GM12878 (cell line): ENCODE results near the gene TMEM256. TPM values are rescaled to one million over a fixed set of nuclear protein-coding genes. Genes with fewer than 3 reads are reported as not detected.

Source experiments
- ATAC-seq: fragments of 200-7000 bp; cut with Tn5 transposase; 3 replicates; pipeline ENCODE4 v1.9.1; 2020; ENCODE audit warnings: mild to moderate bottlenecking, moderate library complexity
- BruUV-seq: library from RNA; stranded (reverse); fragments of 400-500 nt; replicated peaks from 2 replicates; lab custom pipeline; 2021; lab: Mats Ljungman, UMichigan
- CTCF ChIA-PET: fragments of 300-600 bp; sonication (Branson Sonifier 250); formaldehyde crosslinking; extraction: SDS; loops from one replicate; lab custom pipeline; 2021; ENCODE audit warnings: inconsistent platforms; lab: Yijun Ruan, JAX
- POLR2A ChIA-PET: fragments of 350-600 bp; formaldehyde crosslinking; extraction: SDS; loops from one replicate; lab custom pipeline; 2021; ENCODE audit warnings: inconsistent platforms; lab: Charles Lee
- RAD21 ChIA-PET: fragments of 300-600 bp; sonication (Branson Sonifier 250); formaldehyde crosslinking; loops from one replicate; lab custom pipeline; 2023; ENCODE audit warnings: antibody characterized with exemption; ENCODE audit not compliant: unreplicated experiment; lab: Charles Lee
- SMC1A ChIA-PET: fragments of 300-600 bp; sonication (Branson Sonifier 250); formaldehyde crosslinking; loops from one replicate; lab custom pipeline; 2023; ENCODE audit not compliant: unreplicated experiment, uncharacterized antibody; lab: Charles Lee
- DNase-seq: peaks from one replicate; pipeline ENCODE4 v3.0.0-alpha.2; 2011; ENCODE audit warnings: low read depth, low spot score
- FAIRE-seq: peaks from 3 replicates; lab custom pipeline; 2011; peaks lifted over from hg19 to GRCh38; lab: Jason Lieb, UNC
- H2AFZ ChIP-seq: 2 replicates; pipeline ENCODE4 v1.6.0; 2011; ENCODE audit warnings: low read depth, low read length, control low read depth; ENCODE audit not compliant: control insufficient read depth
- H3K27ac ChIP-seq: 2 replicates; pipeline ENCODE4 v1.5.1; 2011; ENCODE audit warnings: control low read depth; ENCODE audit not compliant: control insufficient read depth, insufficient read depth
- H3K27me3 ChIP-seq, 2 experiments: replicated peaks in 1 of 2; 2 replicates each; pipeline versions ENCODE4 v1.6.0 to v1.6.1; 2011; ENCODE audit warnings: low read length in 1 of 2; ENCODE audit not compliant: control insufficient read depth in 2 of 2, insufficient read depth in 2 of 2
- H3K36me3 ChIP-seq, 2 experiments: 2 replicates each; pipeline ENCODE4 v1.5.1; 2011; ENCODE audit warnings: low read length in 1 of 2; ENCODE audit not compliant: control insufficient read depth in 2 of 2, insufficient read depth in 2 of 2
- H3K4me1 ChIP-seq: 2 replicates; pipeline ENCODE4 v1.6.1; 2011; ENCODE audit warnings: mild to moderate bottlenecking, low read length, moderate library complexity, mixed read lengths; ENCODE audit not compliant: control insufficient read depth, insufficient read depth
- H3K4me2 ChIP-seq: 2 replicates; pipeline ENCODE4 v1.6.0; 2011; ENCODE audit warnings: control low read depth; ENCODE audit not compliant: control insufficient read depth, insufficient read depth
- H3K4me3 ChIP-seq: fragments of 200-600 bp; sonication (generic); 2 replicates; pipeline ENCODE4 v1.5.1; 2016
- H3K79me2 ChIP-seq: 2 replicates; pipeline ENCODE4 v1.6.0; 2011; ENCODE audit warnings: low read length; ENCODE audit not compliant: control insufficient read depth, insufficient read depth
- H3K9ac ChIP-seq: 2 replicates; pipeline ENCODE4 v1.8.0; 2011; ENCODE audit warnings: low read length, control low read depth, mixed read lengths; ENCODE audit not compliant: control insufficient read depth, insufficient read depth
- H3K9me3 ChIP-seq: replicated peaks from 3 replicates; pipeline ENCODE4 v1.5.1; 2011; ENCODE audit warnings: mild to moderate bottlenecking, low read length; ENCODE audit not compliant: control insufficient read depth, insufficient read depth
- H4K20me1 ChIP-seq: 2 replicates; pipeline ENCODE4 v1.6.0; 2011; ENCODE audit not compliant: control insufficient read depth, insufficient read depth
- ASH2L ChIP-seq: fragments of 300-600, 200-600 bp; sonication (generic); IDR thresholded peaks from 2 replicates; pipeline ENCODE4 v1.6.1; 2017; ENCODE audit warnings: low read depth, mild to moderate bottlenecking, borderline replicate concordance
- ETV6 ChIP-seq, 2 experiments: fragments of 450-650 bp in 1 of 2; IDR thresholded peaks in 1 of 2; conservative IDR thresholded peaks in 1 of 2; 2 replicates each; pipeline ENCODE4 v1.6.1; 2014; ENCODE audit warnings: antibody characterized with exemption in 1 of 2, borderline replicate concordance in 1 of 2, low read depth in 1 of 2, mild to moderate bottlenecking in 1 of 2, moderate library complexity in 1 of 2
- IKZF1 ChIP-seq: fragments of 450-650 bp; conservative IDR thresholded peaks from 2 replicates; pipeline ENCODE4 v1.6.1; 2017; ENCODE audit warnings: antibody characterized with exemption, mild to moderate bottlenecking
- IRF4 ChIP-seq: IDR thresholded peaks from 2 replicates; pipeline ENCODE4 v1.6.1; 2011; ENCODE audit warnings: low read depth, low read length
- JUND ChIP-seq: IDR thresholded peaks from 2 replicates; pipeline ENCODE4 v1.6.1; 2012; ENCODE audit warnings: low read depth, mild to moderate bottlenecking, low read length, improper control_type of control experiment, moderate library complexity
- LARP7 ChIP-seq: fragments of 450-650 bp; IDR thresholded peaks from 2 replicates; pipeline ENCODE4 v1.6.1; 2017; ENCODE audit warnings: mild to moderate bottlenecking
- MYC ChIP-seq: IDR thresholded peaks from 2 replicates; pipeline ENCODE4 v1.6.1; 2011; ENCODE audit warnings: mild to moderate bottlenecking, low read length, moderate library complexity, inconsistent platforms; ENCODE audit not compliant: insufficient read depth, insufficient replicate concordance, insufficient read length, severe bottlenecking
- POLR2AphosphoS5 ChIP-seq: IDR thresholded peaks from 2 replicates; pipeline ENCODE4 v1.6.1; 2011; ENCODE audit warnings: mild to moderate bottlenecking, low read length, inconsistent platforms
- RB1 ChIP-seq: fragments of 450-650 bp; formaldehyde crosslinking; IDR thresholded peaks from 2 replicates; pipeline ENCODE4 v1.6.1; 2017; ENCODE audit warnings: mild to moderate bottlenecking, borderline replicate concordance
- SMAD5 ChIP-seq: IDR thresholded peaks from 2 replicates; pipeline ENCODE4 v1.6.1; 2016; ENCODE audit warnings: antibody characterized with exemption, low read depth
- ZBED1 ChIP-seq: IDR thresholded peaks from 2 replicates; pipeline ENCODE4 v1.6.1; 2016; ENCODE audit warnings: borderline replicate concordance
- ZSCAN29 ChIP-seq: fragments of 450-650 bp; IDR thresholded peaks from 2 replicates; pipeline ENCODE4 v1.6.1; 2017; ENCODE audit warnings: mild to moderate bottlenecking, moderate library complexity
- WGBS: methylation state at CpG from one replicate; pipeline ENCODE4 v1.1.6; 2016; ENCODE audit warnings: low lambda C conversion rate; ENCODE audit not compliant: insufficient replicate concordance, insufficient coverage; ENCODE audit errors: missing lambda C conversion rate; 5-methylcytosine and 5-hydroxymethylcytosine counted together
- in situ Hi-C: fragments of 300-500 bp; cut with MboI; formaldehyde crosslinking; loops from 9 replicates; pipeline ENCODE4 v1.14.3; 2018; ENCODE audit warnings: mixed read lengths
- intact Hi-C: fragments of 100-400 bp; cut with micrococcal nuclease; formaldehyde crosslinking; loops from one replicate; pipeline ENCODE4 v1.14.2; 2022; ENCODE audit not compliant: unreplicated experiment
- polyA plus RNA-seq, 11 experiments: library from polyadenylated mRNA; depleted of rRNA in 4 of 11; unstranded in 6 of 11; stranded (reverse) in 5 of 11; fragments of >200 nt; fragmentation: Nextera tagmentation in 4 of 11; fragmentation: Illumina TruSeq in 1 of 11; extraction: Ambion mirVana in 4 of 11; extraction: Trizol in 1 of 11; gene quantifications; 1 replicate in 1 of 11; 2 replicates in 10 of 11; pipeline versions ENCODE4 v1.2.1 to v1.2.3, GENCODE V29; 2011 to 2016; ENCODE audit warnings: inconsistent platforms in 2 of 11, missing spikeins in 2 of 11, low read depth in 1 of 11
- total RNA-seq, 4 experiments: library from RNA; depleted of rRNA in 3 of 4; stranded (reverse); fragments of >200 nt in 3 of 4; fragmentation: Illumina TruSeq in 1 of 4; extraction: Trizol in 1 of 4; gene quantifications; 2 replicates each; pipeline versions ENCODE4 v1.2.1 to v1.2.3, GENCODE V29; 2013 to 2021
- TF ChIP-seq, protein P1 (sequence below): fragments of 150-350 bp; IDR thresholded peaks from 2 replicates; pipeline ENCODE4 v1.6.1; 2014; ENCODE audit warnings: mild to moderate bottlenecking, low read depth, low read length
- TF ChIP-seq, protein P2 (sequence below): fragments of 150-350 bp; IDR thresholded peaks from 2 replicates; pipeline ENCODE4 v1.6.1; 2016; ENCODE audit warnings: low read depth, low read length

Gene TMEM256
- total and polyA plus RNA-seq, 10 of the 15 experiments (the other 5 are each of a cell fraction or from before 2014, with no cell fraction given): 57.3 to 342 (median 95.7) TPM

- no peak for TF ChIP-seq POLR2AphosphoS5
- TF ChIP-seq, protein P1, sequence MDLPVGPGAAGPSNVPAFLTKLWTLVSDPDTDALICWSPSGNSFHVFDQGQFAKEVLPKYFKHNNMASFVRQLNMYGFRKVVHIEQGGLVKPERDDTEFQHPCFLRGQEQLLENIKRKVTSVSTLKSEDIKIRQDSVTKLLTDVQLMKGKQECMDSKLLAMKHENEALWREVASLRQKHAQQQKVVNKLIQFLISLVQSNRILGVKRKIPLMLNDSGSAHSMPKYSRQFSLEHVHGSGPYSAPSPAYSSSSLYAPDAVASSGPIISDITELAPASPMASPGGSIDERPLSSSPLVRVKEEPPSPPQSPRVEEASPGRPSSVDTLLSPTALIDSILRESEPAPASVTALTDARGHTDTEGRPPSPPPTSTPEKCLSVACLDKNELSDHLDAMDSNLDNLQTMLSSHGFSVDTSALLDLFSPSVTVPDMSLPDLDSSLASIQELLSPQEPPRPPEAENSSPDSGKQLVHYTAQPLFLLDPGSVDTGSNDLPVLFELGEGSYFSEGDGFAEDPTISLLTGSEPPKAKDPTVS: no peak
- TF ChIP-seq JUND: no peak
Measured at GRCh38 chr17:7426203-7426863, 22.4 kb upstream of the TMEM256 start (continued).

GRCh38 chr17:7425756-7426155, 21.9 kb upstream of the TMEM256 start:
- DNase-seq (no peak), ATAC-seq (no peak)
- SMC1A ChIA-PET: no interaction called here
- BruUV-seq: no TSS peak
- no peak overlapping the region for H3K4me2 ChIP-seq
- no peak overlapping the region for H3K9ac ChIP-seq
- in situ Hi-C loops: no loop called here
- no peak overlapping the region for H3K27ac ChIP-seq
- intact Hi-C loops: no loop called here
- TF ChIP-seq SMAD5 (no peak), MYC (no peak), IKZF1 (no peak), LARP7 (no peak), ZSCAN29 (no peak), RB1 (no peak), ZBED1 (no peak), ETV6 (conservative IDR thresholded peaks at IDR 0.05 in 1 of 2, IDR thresholded peaks at IDR 0.05 in 1 of 2; ENCODE audit: borderline replicate concordance in 1 of 2, low read depth in 1 of 2) (no peak), ASH2L (no peak), IRF4 (no peak)
- TF ChIP-seq, protein P2, sequence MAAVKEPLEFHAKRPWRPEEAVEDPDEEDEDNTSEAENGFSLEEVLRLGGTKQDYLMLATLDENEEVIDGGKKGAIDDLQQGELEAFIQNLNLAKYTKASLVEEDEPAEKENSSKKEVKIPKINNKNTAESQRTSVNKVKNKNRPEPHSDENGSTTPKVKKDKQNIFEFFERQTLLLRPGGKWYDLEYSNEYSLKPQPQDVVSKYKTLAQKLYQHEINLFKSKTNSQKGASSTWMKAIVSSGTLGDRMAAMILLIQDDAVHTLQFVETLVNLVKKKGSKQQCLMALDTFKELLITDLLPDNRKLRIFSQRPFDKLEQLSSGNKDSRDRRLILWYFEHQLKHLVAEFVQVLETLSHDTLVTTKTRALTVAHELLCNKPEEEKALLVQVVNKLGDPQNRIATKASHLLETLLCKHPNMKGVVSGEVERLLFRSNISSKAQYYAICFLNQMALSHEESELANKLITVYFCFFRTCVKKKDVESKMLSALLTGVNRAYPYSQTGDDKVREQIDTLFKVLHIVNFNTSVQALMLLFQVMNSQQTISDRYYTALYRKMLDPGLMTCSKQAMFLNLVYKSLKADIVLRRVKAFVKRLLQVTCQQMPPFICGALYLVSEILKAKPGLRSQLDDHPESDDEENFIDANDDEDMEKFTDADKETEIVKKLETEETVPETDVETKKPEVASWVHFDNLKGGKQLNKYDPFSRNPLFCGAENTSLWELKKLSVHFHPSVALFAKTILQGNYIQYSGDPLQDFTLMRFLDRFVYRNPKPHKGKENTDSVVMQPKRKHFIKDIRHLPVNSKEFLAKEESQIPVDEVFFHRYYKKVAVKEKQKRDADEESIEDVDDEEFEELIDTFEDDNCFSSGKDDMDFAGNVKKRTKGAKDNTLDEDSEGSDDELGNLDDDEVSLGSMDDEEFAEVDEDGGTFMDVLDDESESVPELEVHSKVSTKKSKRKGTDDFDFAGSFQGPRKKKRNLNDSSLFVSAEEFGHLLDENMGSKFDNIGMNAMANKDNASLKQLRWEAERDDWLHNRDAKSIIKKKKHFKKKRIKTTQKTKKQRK: no peak
- TF ChIP-seq, all 136 proteins: peak for 0
- Histone ChIP-seq H2AFZ (no peak overlapping the region), H3K9me3 (no peaks in the 10 kb centered on the region), H3K36me3 (no peaks in the 10 kb centered on the region), H3K27me3 (no peaks in the 10 kb centered on the region; a peak in 1 of 4 replicates), H3K4me1 (no peaks in the 10 kb centered on the region), H3K79me2 (no peaks in the 10 kb centered on the region), H4K20me1 (no peaks in the 10 kb centered on the region), H3K4me3 (no peak overlapping the region)
- ChIA-PET RAD21 (no interaction called here), CTCF (no interaction called here), POLR2A (no interaction called here)
- 66% methylated on average over 8 of the region's 8 CpGs for WGBS
- no peak for FAIRE-seq
